Ureter (tissue), 1 donor: ENCODE results near the gene OSBP2. TPM values are rescaled to one million over a fixed set of nuclear protein-coding genes. Genes with fewer than 3 reads are reported as not detected.
A peak's percentile ranks its signal among the peaks of the same experiment; 100 is the strongest.
"Not testable (repeated sequence)": the region's sequence is repeated elsewhere in the genome, so short reads cannot be mapped to it uniquely, and the experiment has no call there.

ENCODE experiments used
- DNase-seq: peaks from one replicate; pipeline ENCODE4 v3.0.0-alpha.2; 2020; ENCODE audit warnings: low spot score
- total RNA-seq: library from RNA; stranded (reverse); gene quantifications from one replicate; pipeline ENCODE4 v1.2.4, GENCODE V29; 2023
- donor health status: DM: yes; HTN: yes; CAD: no.

The OSBP2 gene
- total RNA-seq, 1 donor from 2014 or later: 4.3 TPM

GRCh38 chr22:30676565-30676964 is 18.1 kb upstream of the OSBP2 start:
- not testable (repeated sequence) for DNase-seq

GRCh38 chr22:30679895-30680690 is 14.6 kb upstream of the OSBP2 start:
- not testable (repeated sequence) for DNase-seq

- no peak for DNase-seq
Observed at GRCh38 chr22:30680991-30681770, 13.5 kb upstream of the OSBP2 start.

- no peak for DNase-seq
Observed at GRCh38 chr22:30681831-30682230, 12.8 kb upstream of the OSBP2 start.

GRCh38 chr22:30685178-30685577 is 9.5 kb upstream of the OSBP2 start:
- no peak for DNase-seq

- no peak for DNase-seq
Observed at GRCh38 chr22:30687358-30687757, 7.3 kb upstream of the OSBP2 start.

- no peak for DNase-seq
Observed at GRCh38 chr22:30689622-30690021, 5.1 kb upstream of the OSBP2 start.

GRCh38 chr22:30691204-30691603 is 3.5 kb upstream of the OSBP2 start:
- no peak for DNase-seq

GRCh38 chr22:30694171-30694639 is 469 bp upstream of the OSBP2 start:
- peak; percentile 44 for DNase-seq

GRCh38 chr22:30695351-30695851 is 727 bp downstream of the OSBP2 start:
- no peak for DNase-seq

- no peak for DNase-seq
Observed at GRCh38 chr22:30695871-30696655, 1.4 kb downstream of the OSBP2 start.

GRCh38 chr22:30697975-30698374 is 3.3 kb downstream of the OSBP2 start:
- no peak for DNase-seq

GRCh38 chr22:30701872-30702271 is 7.2 kb downstream of the OSBP2 start:
- DNase-seq: no peak

GRCh38 chr22:30702856-30703255 is 8.2 kb downstream of the OSBP2 start:
- no peak for DNase-seq

- DNase-seq: no peak
Observed at GRCh38 chr22:30704978-30705377, 10.3 kb downstream of the OSBP2 start.

- no peak for DNase-seq
Observed at GRCh38 chr22:30705710-30706651, 11.3 kb downstream of the OSBP2 start.

- DNase-seq: not testable (repeated sequence)
Observed at GRCh38 chr22:30709980-30710379, 15.3 kb downstream of the OSBP2 start.

- DNase-seq: no peak
Observed at GRCh38 chr22:30712094-30712493, 17.4 kb downstream of the OSBP2 start.

GRCh38 chr22:30714062-30714461 is 19.4 kb downstream of the OSBP2 start:
- no peak for DNase-seq

- DNase-seq: no peak
Observed at GRCh38 chr22:30717331-30717921, 22.8 kb downstream of the OSBP2 start.
